NB4 (cell line): ENCODE measurements around the gene SLC9A3.

Source experiments
- POLR2A ChIP-seq: IDR thresholded peaks from 2 replicates; pipeline ENCODE4 v1.6.1; 2011; ENCODE audit warnings: mild to moderate bottlenecking; ENCODE audit not compliant: insufficient read length; ENCODE audit errors: extremely low read depth
- TF ChIP-seq, protein P1 (sequence below): IDR thresholded peaks from 2 replicates; pipeline ENCODE4 v1.6.1; 2011; ENCODE audit warnings: low read depth, low read length

DNA sequence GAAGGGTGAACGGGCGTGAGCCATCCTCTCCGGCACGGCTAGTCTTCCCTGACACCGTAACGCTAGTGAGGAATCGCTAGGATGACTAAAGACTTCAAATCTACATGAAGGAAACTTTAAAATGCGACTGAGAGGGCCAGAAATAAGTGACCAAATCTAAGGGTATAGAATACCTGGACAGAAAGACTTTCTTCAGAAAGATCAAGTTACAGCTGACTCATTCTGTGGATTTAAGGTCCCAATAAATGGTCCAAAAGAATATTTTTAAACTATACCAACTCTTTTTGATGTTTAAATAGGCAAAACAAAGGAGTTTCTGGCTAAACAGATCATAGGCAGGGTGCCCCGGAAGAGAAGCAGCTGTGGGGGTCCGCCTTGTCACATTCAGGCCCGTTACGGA lies 49.0 kb upstream of the SLC9A3 start:
- no peak for TF ChIP-seq POLR2A
- TF ChIP-seq, protein P1, sequence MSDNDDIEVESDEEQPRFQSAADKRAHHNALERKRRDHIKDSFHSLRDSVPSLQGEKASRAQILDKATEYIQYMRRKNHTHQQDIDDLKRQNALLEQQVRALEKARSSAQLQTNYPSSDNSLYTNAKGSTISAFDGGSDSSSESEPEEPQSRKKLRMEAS = no peak
